ENCODE data around the gene TRPM6.

TRPM6 gene

DNA sequence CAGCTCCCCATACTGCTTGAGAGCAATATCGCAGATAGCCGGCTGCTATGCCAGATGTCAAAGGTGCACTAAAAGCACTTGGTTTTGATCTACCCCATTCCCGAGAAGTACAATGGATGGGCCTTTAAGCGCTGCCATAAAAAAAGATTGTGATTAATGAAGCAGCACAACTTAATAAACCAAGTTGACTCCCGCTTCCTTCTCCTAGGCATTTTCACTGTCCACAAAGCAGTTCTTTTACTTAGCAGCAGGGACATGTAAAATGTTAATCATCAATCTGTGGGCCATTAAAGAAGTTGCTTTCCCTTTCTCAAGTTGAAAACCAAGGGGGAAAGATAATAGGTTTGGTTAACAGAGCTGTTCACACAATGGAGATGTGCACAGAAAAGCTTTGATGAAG is 176.4 kb downstream of the TRPM6 start:
- DNase-seq (ENCODE audit: low read depth in 2 of 2) = no peak

DNA sequence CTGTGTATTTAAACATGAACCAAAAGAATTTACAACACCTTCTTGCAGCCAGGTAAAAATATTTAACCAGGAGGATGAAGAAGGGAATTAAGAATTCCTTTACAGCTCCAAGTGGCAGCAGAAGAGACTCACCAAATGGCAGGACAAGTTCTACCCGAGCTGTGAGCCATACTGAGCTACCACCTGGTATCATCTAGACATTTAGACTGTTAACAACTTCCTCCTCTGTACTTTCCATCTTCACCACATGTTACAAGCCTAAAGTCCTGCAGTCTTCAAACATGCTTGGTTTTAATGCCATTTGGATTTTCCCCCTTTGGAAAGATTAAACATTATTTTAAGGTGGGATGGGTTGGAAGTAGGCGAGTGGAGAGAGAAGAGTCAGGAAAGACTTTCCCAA is 190.2 kb downstream of the TRPM6 start:
- no peak for DNase-seq (ENCODE audit: low read depth in 2 of 2)

DNA sequence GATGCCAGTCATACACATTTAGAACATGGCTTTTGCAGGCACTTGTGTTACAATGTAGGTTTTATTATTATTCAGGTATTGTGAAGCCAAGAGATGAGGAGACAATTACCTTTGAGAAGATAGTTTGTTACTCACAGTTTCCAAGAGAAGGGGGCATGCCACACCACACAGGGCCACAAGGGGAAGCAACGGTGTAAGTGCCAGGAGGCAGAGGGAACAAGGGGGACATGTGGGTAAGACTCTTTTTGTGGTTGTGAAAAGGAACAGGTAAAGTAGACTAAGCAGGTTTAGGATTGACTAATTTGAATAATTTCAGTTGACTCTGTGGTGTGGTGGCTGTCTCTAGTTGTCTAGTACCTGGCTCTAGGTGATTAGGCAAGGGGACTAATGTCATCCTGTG is 191.2 kb downstream of the TRPM6 start:
- DNase-seq (ENCODE audit: low read depth in 2 of 2) = no peak

DNA sequence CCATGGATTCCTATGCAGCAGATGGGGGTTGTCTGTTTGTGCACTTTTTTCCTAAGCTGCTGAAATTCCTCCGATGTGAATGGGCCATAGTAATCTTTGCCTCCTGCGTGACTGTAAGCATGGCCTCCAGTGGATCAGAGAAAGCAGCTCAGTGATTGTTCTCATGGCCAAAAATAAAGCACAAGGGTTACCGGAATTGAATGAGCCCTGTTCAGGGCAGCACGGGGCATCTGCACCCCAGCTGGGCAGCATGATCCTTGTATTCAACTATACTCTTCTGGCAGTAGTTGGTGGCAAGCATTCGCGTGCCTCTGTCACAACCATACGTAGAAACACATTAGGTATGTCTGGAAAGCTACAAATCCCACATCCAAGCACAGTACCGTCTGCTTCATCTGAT is 196.7 kb downstream of the TRPM6 start:
- no peak for DNase-seq (ENCODE audit: low read depth in 2 of 2)

DNA sequence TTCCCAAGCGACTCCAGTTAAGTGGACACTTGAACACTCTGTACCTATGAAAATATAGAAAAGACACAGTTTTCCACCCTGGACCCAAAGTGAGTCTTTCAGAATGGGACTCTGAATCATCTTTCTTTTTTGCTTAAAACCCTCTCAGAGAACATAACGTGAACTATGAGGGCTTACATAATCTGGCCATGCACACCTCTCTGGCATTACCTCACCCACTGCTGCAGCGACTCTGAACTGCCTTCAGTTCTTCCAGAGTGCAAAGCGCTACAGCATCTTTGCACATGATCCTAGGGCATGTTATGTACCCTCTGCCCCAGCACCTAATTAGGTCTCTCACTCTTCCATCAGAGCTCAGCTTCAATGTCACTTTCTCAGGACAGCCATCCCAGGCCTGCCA is 204.4 kb downstream of the TRPM6 start:
- no peak for DNase-seq (ENCODE audit: low read depth in 2 of 2)

DNA sequence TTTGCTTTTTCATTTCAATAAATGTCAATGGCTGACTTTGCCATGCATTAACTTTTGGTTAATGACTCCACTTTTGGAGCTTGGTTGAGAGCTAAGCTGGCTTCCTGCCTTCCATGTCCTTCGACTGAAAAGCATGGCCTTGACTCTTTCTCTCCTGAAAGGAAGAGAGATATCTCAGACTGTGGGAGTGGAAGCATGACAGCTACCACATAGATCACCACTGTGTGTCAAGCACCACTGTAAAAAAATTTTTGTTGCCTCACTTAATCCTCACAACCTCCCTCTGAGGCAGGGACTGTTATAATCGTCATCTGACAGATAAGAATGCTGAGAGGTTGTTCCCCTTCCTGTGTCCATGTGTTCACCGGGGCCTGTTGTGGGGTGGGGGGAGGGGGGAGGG is 205.8 kb downstream of the TRPM6 start:
- DNase-seq (ENCODE audit: low read depth in 2 of 2) = no peak

DNA sequence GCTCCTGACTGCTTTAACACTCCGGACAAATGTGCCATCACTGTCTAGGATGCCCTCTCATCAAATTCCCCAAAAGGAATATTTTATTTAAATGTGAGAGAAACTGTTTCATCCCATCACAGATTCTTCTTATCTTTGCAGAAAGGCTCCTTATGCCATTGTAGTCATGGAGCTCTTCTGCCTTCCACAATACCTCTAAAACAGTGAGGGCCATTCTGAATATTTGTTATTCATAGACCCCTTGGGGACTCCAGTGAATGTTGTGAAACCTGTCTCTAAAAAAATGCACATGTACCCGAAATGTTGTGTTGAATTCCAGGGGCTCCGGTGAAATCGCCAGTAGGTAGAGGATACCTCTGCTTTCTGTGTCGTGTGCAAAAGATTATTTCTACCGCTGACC is 213.6 kb downstream of the TRPM6 start:
- DNase-seq (ENCODE audit: low read depth in 2 of 2) = no peak
